HG02759 (cell line): ENCODE results near the gene MIA.
"Not testable (repeated sequence)": the region's sequence is repeated elsewhere in the genome, so short reads cannot be mapped to it uniquely, and the experiment has no call there.

Experiments used
- ATAC-seq: cut with Tn5 transposase; IDR thresholded peaks from one replicate; pipeline ENCODE4 v1.9.1; 2021; ENCODE audit warnings: mild to moderate bottlenecking, moderate library complexity; ENCODE audit not compliant: unreplicated experiment

MIA gene

DNA sequence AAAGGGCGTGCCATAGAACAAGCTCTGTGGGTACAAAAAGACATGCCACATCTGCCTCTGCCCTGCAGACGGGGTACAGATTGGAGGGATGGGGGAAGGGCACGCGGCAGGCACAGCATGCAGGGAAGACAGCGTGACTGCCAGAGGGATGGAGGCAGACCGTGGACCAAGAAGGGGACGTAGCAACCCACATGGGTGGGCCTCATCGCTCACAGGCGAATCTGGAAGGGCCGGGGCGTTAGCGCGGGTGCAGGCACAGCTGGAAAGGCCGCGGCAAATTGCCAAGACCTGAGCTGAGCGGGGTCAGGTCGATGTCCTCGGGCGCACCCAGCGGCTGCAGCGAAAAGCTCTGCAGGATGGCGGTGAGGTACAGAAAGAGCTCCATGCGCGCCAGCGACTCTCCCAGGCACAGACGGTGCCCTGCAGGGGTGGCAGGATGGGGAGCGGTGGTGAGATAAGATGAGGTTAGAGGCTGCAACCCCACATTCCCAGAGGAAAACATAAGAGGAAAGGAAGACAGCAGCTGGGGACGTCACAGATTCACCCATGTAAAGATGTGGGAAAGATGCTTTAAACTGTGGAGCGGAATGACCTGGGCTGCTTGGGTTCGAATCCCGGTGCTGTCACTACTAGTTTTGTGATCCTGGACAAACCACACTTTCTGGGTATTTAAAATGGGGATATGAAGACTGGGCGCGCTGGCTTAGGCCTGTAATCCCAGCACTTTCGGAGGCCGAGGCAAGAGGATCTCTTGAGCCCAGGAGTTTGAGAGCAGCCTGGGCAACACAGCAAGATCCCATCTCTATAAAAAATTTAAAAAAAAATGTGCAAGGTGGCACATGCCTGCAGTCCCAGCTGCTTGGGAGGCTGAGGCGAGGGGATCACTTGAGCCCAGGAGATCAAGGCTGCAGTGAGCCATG lies 43.4 kb downstream of the MIA start:
- peak; percentile 78 for ATAC-seq

- ATAC-seq: not testable (repeated sequence)
Observed at GRCh38 chr19:40819479-40820234, 44.3 kb downstream of the MIA start.

- no peak for ATAC-seq
Observed at GRCh38 chr19:40822161-40822560, 46.8 kb downstream of the MIA start.

DNA sequence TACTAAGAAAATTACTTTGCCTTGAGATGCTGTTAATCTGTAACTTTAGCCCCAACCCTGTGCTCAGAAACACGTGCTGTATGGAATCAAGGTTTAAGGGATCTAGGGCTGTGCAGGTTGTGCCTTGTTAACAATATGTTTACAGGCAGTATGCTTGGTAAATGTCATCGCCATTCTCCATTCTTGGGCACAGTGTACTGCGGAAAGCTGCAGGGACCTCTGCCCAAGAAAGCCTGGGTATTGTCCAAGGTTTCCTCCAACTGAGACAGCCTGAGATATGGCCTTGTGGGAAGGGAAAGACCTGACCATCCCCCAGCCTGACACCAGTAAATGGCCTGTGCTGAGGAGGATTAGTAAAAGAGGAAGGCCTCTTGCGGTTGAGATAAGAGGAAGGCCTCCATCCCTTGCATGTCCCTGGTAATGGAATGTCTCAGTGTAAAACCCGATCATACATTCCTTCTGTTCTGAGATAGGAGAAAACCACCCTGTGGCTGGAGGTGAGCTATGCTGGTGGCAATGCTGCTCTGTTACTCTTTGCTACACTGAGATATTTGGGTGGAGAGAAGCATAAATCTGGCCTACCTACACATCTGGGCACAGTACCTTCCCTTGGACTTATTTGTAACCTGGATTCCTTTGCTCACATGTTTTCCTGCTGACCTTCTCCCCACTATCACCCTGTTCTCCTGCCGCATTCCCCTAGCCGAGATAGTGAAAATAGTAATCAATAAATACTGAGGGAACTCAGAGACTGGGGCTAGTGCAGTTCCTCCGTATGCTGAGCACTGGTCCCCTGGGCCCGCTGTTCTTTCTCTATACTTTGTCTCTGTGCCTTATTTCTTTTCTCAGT lies 47.6 kb downstream of the MIA start:
- ATAC-seq: not testable (repeated sequence)

DNA sequence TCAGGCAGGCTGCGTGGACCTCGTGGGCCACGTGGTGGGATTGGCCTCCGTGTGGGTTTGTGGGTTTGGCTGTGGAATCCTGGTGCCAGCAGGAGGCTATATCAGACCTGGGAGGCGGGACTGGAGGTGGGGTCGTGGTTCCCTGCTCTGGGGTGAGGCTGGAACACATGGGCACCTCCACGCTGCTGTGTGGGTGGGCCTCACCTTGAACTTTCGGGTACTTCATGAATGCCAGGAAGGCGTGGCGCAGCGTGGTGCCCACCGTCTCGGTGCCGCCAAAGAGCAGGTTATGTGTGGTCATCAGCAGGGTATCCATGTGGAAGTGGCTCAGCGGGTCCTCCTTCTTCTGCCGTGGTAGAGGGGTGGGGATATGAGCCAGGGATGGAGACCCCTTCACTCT lies 49.6 kb downstream of the MIA start:
- not testable (repeated sequence) for ATAC-seq

DNA sequence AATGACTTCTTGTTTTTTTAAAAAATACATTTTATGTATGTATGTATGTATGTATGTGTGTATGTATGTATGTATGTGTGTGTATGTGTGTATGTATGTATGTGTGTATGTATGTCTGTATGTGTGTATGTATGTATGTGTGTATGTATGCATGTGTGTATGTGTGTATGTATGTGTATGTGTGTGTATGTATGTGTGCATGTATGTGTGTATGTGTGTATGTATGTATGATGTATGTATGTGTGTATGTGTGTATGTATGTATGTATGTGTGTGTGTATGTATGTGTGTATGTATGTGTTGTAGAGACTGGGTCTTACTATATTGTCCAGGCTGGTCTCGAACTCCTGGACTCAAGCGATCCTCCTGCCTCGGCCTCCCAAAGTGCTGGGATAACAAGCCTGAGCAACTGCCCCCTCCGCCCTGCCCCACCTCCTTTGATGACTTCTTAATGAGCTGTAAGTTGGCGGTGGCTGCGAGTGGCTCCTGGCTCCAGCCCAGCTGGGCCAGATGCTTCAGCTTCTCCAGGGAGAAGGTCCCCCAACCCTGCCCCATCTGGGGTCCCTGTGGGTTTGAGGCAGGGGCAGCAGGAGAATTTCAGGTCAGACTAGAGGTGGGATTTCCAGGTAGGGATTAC lies 50.3 kb downstream of the MIA start:
- not testable (repeated sequence) for ATAC-seq

- ATAC-seq: not testable (repeated sequence)
Observed at GRCh38 chr19:40826312-40826698, 51.0 kb downstream of the MIA start.

- ATAC-seq: not testable (repeated sequence)
Observed at GRCh38 chr19:40826699-40827385, 51.5 kb downstream of the MIA start.
